GM19372 (cell line): ENCODE data around the gene ANXA8.
"Not testable (repeated sequence)": the region's sequence is repeated elsewhere in the genome, so short reads cannot be mapped to it uniquely, and the experiment has no call there.

Source experiments
- ATAC-seq: cut with Tn5 transposase; IDR thresholded peaks from one replicate; pipeline ENCODE4 v1.9.1; 2021; ENCODE audit warnings: mild to moderate bottlenecking, low read depth, moderate library complexity; ENCODE audit not compliant: unreplicated experiment

ANXA8 gene

GRCh38 chr10:47465216-47465917 is 18.5 kb downstream of the ANXA8 start:
- ATAC-seq = not testable (repeated sequence)

GRCh38 chr10:47462577-47463358 is 21.1 kb downstream of the ANXA8 start:
- not testable (repeated sequence) for ATAC-seq

- not testable (repeated sequence) for ATAC-seq
Measured at GRCh38 chr10:47461261-47461687, 22.6 kb downstream of the ANXA8 start.

- ATAC-seq = no peak
Measured at GRCh38 chr10:47458466-47459154, 25.3 kb downstream of the ANXA8 start.

GRCh38 chr10:47457826-47458225 is 26.1 kb downstream of the ANXA8 start:
- ATAC-seq = no peak

GRCh38 chr10:47457528-47457820 is 26.4 kb downstream of the ANXA8 start:
- ATAC-seq = no peak

GRCh38 chr10:47456794-47457527 is 27.0 kb downstream of the ANXA8 start:
- no peak for ATAC-seq

- no peak for ATAC-seq
Measured at GRCh38 chr10:47456079-47456785, 27.7 kb downstream of the ANXA8 start.

GRCh38 chr10:47455350-47456078 is 28.4 kb downstream of the ANXA8 start:
- not testable (repeated sequence) for ATAC-seq

GRCh38 chr10:47454780-47455058 is 29.2 kb downstream of the ANXA8 start:
- no peak for ATAC-seq

- no peak for ATAC-seq
Measured at GRCh38 chr10:47454008-47454779, 29.7 kb downstream of the ANXA8 start.

- ATAC-seq = no peak
Measured at GRCh38 chr10:47453141-47454007, 30.5 kb downstream of the ANXA8 start.

GRCh38 chr10:47452495-47453140 is 31.3 kb downstream of the ANXA8 start:
- ATAC-seq = no peak

- ATAC-seq = no peak
Measured at GRCh38 chr10:47451998-47452494, 31.9 kb downstream of the ANXA8 start.

- ATAC-seq = no peak
Measured at GRCh38 chr10:47451273-47451997, 32.5 kb downstream of the ANXA8 start.

GRCh38 chr10:47450442-47450841 is 33.5 kb downstream of the ANXA8 start:
- ATAC-seq = no peak

GRCh38 chr10:47449979-47450378 is 33.9 kb downstream of the ANXA8 start:
- no peak for ATAC-seq
